OCI-LY7 (cell line): ENCODE measurements around the gene ETNPPL. TPM values are rescaled to one million over a fixed set of nuclear protein-coding genes. Genes with fewer than 3 reads are reported as not detected.

Experiments used
- BruUV-seq: library from RNA; stranded (reverse); fragments of 400-500 nt; replicated peaks from 2 replicates; lab custom pipeline; 2021; lab: Mats Ljungman, UMichigan
- CTCF ChIA-PET: fragments of 300-600 bp; sonication (Branson Sonifier 250); formaldehyde crosslinking; loops from one replicate; lab custom pipeline; 2022; ENCODE audit warnings: antibody characterized with exemption; ENCODE audit not compliant: unreplicated experiment; lab: Charles Lee
- POLR2A ChIA-PET: fragments of 300-600 bp; sonication (Branson Sonifier 250); formaldehyde crosslinking; loops from one replicate; lab custom pipeline; 2022; ENCODE audit warnings: antibody characterized with exemption; lab: Charles Lee
- DNase-seq: peaks from one replicate; pipeline ENCODE4 v3.0.0-alpha.2; 2015; ENCODE audit warnings: low spot score
- H2AFZ ChIP-seq: fragments of 200-600 bp; sonication (generic), shearing (Covaris generic); 2 replicates; pipeline ENCODE4 v1.6.1; 2014; ENCODE audit warnings: mild to moderate bottlenecking, antibody characterized with exemption, low read length, moderate library complexity
- H3K27ac ChIP-seq: fragments of 200-600 bp; sonication (generic); 2 replicates; pipeline ENCODE4 v1.5.1; 2014; ENCODE audit warnings: mixed run types, low read depth, mild to moderate bottlenecking, moderate library complexity, low read length, inconsistent platforms; ENCODE audit not compliant: poor library complexity, severe bottlenecking
- H3K36me3 ChIP-seq: fragments of 200-600 bp; sonication (generic); 2 replicates; pipeline ENCODE4 v1.6.1; 2014; ENCODE audit warnings: mild to moderate bottlenecking, antibody characterized with exemption, low read length, moderate library complexity, mixed read lengths; ENCODE audit not compliant: insufficient read depth
- H3K4me1 ChIP-seq: fragments of 200-600 bp; sonication (generic); 2 replicates; pipeline ENCODE4 v1.5.1; 2014; ENCODE audit warnings: mild to moderate bottlenecking, low read length; ENCODE audit not compliant: insufficient read depth, poor library complexity, severe bottlenecking
- H3K4me2 ChIP-seq: fragments of 200-600 bp; sonication (generic); 2 replicates; pipeline ENCODE4 v1.6.1; 2014; ENCODE audit warnings: mild to moderate bottlenecking, low read length
- H3K4me3 ChIP-seq: fragments of 200-600 bp; sonication (generic); 2 replicates; pipeline ENCODE4 v1.5.1; 2014; ENCODE audit warnings: mild to moderate bottlenecking, low read depth, low read length; ENCODE audit not compliant: poor library complexity, severe bottlenecking
- H3K79me2 ChIP-seq: fragments of 200-600 bp; sonication (generic); 2 replicates; pipeline ENCODE4 v1.6.1; 2016; ENCODE audit warnings: low read depth, mild to moderate bottlenecking, low read length, moderate library complexity, mixed read lengths; ENCODE audit not compliant: insufficient read depth
- H3K9me2 ChIP-seq: fragments of 200-600 bp; sonication (generic); 2 replicates; pipeline ENCODE4 v1.6.1; 2016; ENCODE audit warnings: mild to moderate bottlenecking, low read length, mixed read lengths; ENCODE audit not compliant: insufficient read depth
- H3K9me3 ChIP-seq: fragments of 200-600 bp; sonication (generic); 2 replicates; pipeline ENCODE4 v1.6.1; 2014; ENCODE audit warnings: mild to moderate bottlenecking, mixed run types, low read length, mixed read lengths
- H4K20me1 ChIP-seq: fragments of 200-600 bp; sonication (generic); 2 replicates; pipeline ENCODE4 v1.6.1; 2014; ENCODE audit warnings: mild to moderate bottlenecking, antibody characterized with exemption, low read length, moderate library complexity, mixed read lengths; ENCODE audit not compliant: insufficient read depth
- CTCF ChIP-seq: fragments of 200-600 bp; sonication (generic); conservative IDR thresholded peaks from 2 replicates; pipeline ENCODE4 v1.5.1; 2014; ENCODE audit warnings: mild to moderate bottlenecking, antibody characterized with exemption, low read length, moderate library complexity, mixed read lengths
- EZH2phosphoT487 ChIP-seq: fragments of 200-600 bp; sonication (generic); IDR thresholded peaks from 2 replicates; pipeline ENCODE4 v1.6.1; 2018; ENCODE audit warnings: low read depth, borderline replicate concordance, mild to moderate bottlenecking, mixed run types, antibody characterized with exemption, low read length, moderate library complexity, mixed read lengths
- intact Hi-C: fragments of 100-400 bp; cut with micrococcal nuclease; formaldehyde crosslinking; loops from one replicate; pipeline ENCODE4 v1.10.0; 2022; ENCODE audit not compliant: unreplicated experiment
- total RNA-seq, 2 experiments: library from RNA; depleted of rRNA in 1 of 2; stranded (reverse); fragments of >200 nt in 1 of 2; shearing (Covaris generic) in 1 of 2; gene quantifications; 2 replicates each; pipeline ENCODE4 v1.2.3, GENCODE V29; 2014 to 2022

The ETNPPL gene
- total RNA-seq, 2 experiments from 2014 or later = not detected

DNA sequence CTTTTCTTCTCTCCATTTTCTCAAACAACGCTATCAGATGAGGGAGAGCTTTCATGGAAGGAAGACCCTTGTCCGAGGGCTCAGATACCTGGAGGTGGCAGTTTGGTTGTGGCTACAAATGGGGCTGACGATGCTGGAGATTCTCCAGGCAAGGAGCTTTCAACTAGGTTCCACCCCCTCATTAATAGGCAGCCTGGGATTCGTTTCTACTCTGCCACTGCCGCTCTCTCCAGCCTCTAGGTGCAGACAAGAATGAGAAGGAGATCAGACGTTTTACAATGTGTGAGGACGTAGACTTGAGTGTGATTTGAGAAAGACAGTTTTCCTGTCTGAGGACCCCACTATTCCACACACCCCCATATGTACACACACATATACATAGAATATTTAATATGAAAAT lies 53.1 kb downstream of the ETNPPL start:
- intact Hi-C loops = no loop called here
- no peak overlapping the region for H2AFZ ChIP-seq
- H3K4me1 ChIP-seq = no peaks in the 10 kb centered on the region
- no peak overlapping the region for H3K27ac ChIP-seq
- H3K4me3 ChIP-seq = no peak overlapping the region
- H3K79me2 ChIP-seq = no peaks in the 10 kb centered on the region
- no peaks in the 10 kb centered on the region for H3K36me3 ChIP-seq
- no peaks in the 10 kb centered on the region for H4K20me1 ChIP-seq
- POLR2A ChIA-PET = no interaction called here
- no peaks in the 10 kb centered on the region for H3K9me2 ChIP-seq
- CTCF ChIA-PET = no interaction called here
- no TSS peak for BruUV-seq
- H3K4me2 ChIP-seq = no peak overlapping the region
- no peaks in the 10 kb centered on the region for H3K9me3 ChIP-seq
- TF ChIP-seq CTCF (no peak), EZH2phosphoT487 (no peak)
- DNase-seq = no peak

DNA sequence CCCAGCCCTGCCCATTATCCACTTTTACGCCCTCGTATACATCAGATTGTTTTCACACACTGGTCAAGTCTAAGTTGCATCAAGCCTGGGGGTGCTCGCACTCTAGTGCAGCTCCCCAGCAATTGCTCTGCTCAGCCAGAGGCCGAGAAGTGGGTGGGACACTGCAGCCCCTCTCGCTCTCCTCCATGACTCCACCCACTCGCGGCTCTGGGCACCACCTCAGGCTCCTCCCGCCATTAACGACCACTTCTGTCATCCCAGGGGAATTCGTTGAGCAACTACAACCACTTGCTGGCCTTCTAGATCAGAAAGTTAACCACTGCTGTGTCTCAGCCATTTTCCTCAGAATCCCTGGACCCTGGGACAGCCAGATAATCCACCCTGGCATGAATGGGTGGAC lies 53.6 kb downstream of the ETNPPL start:
- TF ChIP-seq CTCF (no peak), EZH2phosphoT487 (no peak)
- H3K27ac ChIP-seq = no peak overlapping the region
- no peaks in the 10 kb centered on the region for H3K79me2 ChIP-seq
- no TSS peak for BruUV-seq
- no peaks in the 10 kb centered on the region for H4K20me1 ChIP-seq
- ChIA-PET POLR2A (no interaction called here), CTCF (no interaction called here)
- H3K36me3 ChIP-seq = no peaks in the 10 kb centered on the region
- H3K9me3 ChIP-seq = no peaks in the 10 kb centered on the region
- H2AFZ ChIP-seq = no peak overlapping the region
- no peak overlapping the region for H3K4me3 ChIP-seq
- H3K4me1 ChIP-seq = no peaks in the 10 kb centered on the region
- intact Hi-C loops = no loop called here
- H3K9me2 ChIP-seq = no peaks in the 10 kb centered on the region
- H3K4me2 ChIP-seq = no peak overlapping the region
- no peak for DNase-seq

GRCh38 chr4:108706289-108706688 lies 56.6 kb downstream of the ETNPPL start:
- Histone ChIP-seq H3K36me3 (no peaks in the 10 kb centered on the region), H4K20me1 (no peaks in the 10 kb centered on the region), H3K79me2 (no peaks in the 10 kb centered on the region), H3K4me1 (no peaks in the 10 kb centered on the region), H2AFZ (no peak overlapping the region), H3K4me2 (no peak overlapping the region), H3K4me3 (no peak overlapping the region), H3K9me3 (no peaks in the 10 kb centered on the region), H3K9me2 (no peaks in the 10 kb centered on the region), H3K27ac (no peak overlapping the region)
- POLR2A ChIA-PET = no interaction called here
- intact Hi-C loops = no loop called here
- CTCF ChIA-PET = no interaction called here
- TF ChIP-seq EZH2phosphoT487 (no peak), CTCF (no peak)
- BruUV-seq = no TSS peak
- no peak for DNase-seq
